ENCODE results near the gene PSEN1.

Gene PSEN1

DNA sequence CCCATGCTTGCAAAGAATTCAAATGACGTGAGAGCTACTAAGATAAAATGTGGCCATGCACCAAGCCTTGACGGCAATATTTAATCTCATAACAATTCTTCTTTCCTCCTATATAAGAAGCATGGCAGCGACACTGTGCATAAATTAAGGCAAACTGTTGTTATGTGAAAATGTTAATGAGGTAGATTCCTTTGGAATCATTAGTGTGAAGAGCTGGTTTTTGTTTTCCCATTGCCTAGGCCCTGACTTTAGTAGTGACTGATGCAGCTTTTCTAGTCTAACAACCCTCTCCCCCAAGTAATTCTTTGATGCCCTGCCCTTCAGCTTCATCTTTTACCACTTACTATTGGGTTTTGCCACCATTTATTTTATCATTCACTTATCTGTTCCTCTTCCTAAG, 10.6 kb upstream of the PSEN1 start:
- Histone ChIP-seq H3K27me3 (ENCODE audit: insufficient read depth, poor library complexity, severe bottlenecking) (no peaks in the 10 kb centered on the region), H3K4me3 (replicated peaks; ENCODE audit: insufficient read depth, low read length) (no peak overlapping the region), H3K27ac (replicated peaks) (no peak overlapping the region)
- TF ChIP-seq GABPA (IDR thresholded peaks at IDR 0.05; ENCODE audit: low read depth) (no peak), SPI1 (IDR thresholded peaks at IDR 0.05; ENCODE audit: borderline replicate concordance, low read depth) (no peak), POLR2AphosphoS5 (IDR thresholded peaks at IDR 0.05; ENCODE audit: low read depth) (no peak), CTCF (IDR thresholded peaks at IDR 0.05; ENCODE audit: insufficient read depth, low read length) (no peak)
- TF ChIP-seq, protein P1, sequence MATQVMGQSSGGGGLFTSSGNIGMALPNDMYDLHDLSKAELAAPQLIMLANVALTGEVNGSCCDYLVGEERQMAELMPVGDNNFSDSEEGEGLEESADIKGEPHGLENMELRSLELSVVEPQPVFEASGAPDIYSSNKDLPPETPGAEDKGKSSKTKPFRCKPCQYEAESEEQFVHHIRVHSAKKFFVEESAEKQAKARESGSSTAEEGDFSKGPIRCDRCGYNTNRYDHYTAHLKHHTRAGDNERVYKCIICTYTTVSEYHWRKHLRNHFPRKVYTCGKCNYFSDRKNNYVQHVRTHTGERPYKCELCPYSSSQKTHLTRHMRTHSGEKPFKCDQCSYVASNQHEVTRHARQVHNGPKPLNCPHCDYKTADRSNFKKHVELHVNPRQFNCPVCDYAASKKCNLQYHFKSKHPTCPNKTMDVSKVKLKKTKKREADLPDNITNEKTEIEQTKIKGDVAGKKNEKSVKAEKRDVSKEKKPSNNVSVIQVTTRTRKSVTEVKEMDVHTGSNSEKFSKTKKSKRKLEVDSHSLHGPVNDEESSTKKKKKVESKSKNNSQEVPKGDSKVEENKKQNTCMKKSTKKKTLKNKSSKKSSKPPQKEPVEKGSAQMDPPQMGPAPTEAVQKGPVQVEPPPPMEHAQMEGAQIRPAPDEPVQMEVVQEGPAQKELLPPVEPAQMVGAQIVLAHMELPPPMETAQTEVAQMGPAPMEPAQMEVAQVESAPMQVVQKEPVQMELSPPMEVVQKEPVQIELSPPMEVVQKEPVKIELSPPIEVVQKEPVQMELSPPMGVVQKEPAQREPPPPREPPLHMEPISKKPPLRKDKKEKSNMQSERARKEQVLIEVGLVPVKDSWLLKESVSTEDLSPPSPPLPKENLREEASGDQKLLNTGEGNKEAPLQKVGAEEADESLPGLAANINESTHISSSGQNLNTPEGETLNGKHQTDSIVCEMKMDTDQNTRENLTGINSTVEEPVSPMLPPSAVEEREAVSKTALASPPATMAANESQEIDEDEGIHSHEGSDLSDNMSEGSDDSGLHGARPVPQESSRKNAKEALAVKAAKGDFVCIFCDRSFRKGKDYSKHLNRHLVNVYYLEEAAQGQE (IDR thresholded peaks at IDR 0.05; ENCODE audit: insufficient replicate concordance, low read depth) = no peak
- DNase-seq (ENCODE audit: low read depth in 1 of 2, low spot score in 1 of 2) = no peak

GRCh38 chr14:73133795-73134194, 2.5 kb upstream of the PSEN1 start:
- no peak overlapping the region for H3K4me3 ChIP-seq (replicated peaks; ENCODE audit: insufficient read depth, low read length)
- no peak for TF ChIP-seq SPI1 (IDR thresholded peaks at IDR 0.05; ENCODE audit: borderline replicate concordance, low read depth)
- TF ChIP-seq GABPA (IDR thresholded peaks at IDR 0.05; ENCODE audit: low read depth) = no peak
- no peak for TF ChIP-seq CTCF (IDR thresholded peaks at IDR 0.05; ENCODE audit: insufficient read depth, low read length)
- TF ChIP-seq, protein P1 (IDR thresholded peaks at IDR 0.05; ENCODE audit: insufficient replicate concordance, low read depth) = no peak
- TF ChIP-seq POLR2AphosphoS5 (IDR thresholded peaks at IDR 0.05; ENCODE audit: low read depth) = no peak
- no peak for DNase-seq (ENCODE audit: low read depth in 1 of 2, low spot score in 1 of 2)
- no peak overlapping the region for H3K27ac ChIP-seq (replicated peaks)
- no peaks in the 10 kb centered on the region for H3K27me3 ChIP-seq (ENCODE audit: insufficient read depth, poor library complexity, severe bottlenecking)

DNA sequence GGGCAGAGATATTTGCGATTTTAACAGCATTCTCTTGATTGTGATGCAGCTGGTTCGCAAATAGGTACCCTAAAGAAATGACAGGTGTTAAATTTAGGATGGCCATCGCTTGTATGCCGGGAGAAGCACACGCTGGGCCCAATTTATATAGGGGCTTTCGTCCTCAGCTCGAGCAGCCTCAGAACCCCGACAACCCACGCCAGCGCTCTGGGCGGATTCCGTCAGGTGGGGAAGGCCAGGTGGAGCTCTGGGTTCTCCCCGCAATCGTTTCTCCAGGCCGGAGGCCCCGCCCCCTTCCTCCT, 271 bp upstream of the PSEN1 start:
- Histone ChIP-seq H3K27me3 (ENCODE audit: insufficient read depth, poor library complexity, severe bottlenecking) (no peaks in the 10 kb centered on the region), H3K4me3 (replicated peaks; ENCODE audit: insufficient read depth, low read length) (peak overlapping the region; percentile 61), H3K27ac (replicated peaks) (peak overlapping the region; percentile 97)
- TF ChIP-seq GABPA (IDR thresholded peaks at IDR 0.05; ENCODE audit: low read depth) (no peak), POLR2AphosphoS5 (IDR thresholded peaks at IDR 0.05; ENCODE audit: low read depth) (no peak), SPI1 (IDR thresholded peaks at IDR 0.05; ENCODE audit: borderline replicate concordance, low read depth) (no peak), CTCF (IDR thresholded peaks at IDR 0.05; ENCODE audit: insufficient read depth, low read length) (no peak)
- TF ChIP-seq, protein P1 (IDR thresholded peaks at IDR 0.05; ENCODE audit: insufficient replicate concordance, low read depth) = no peak
- DNase-seq (ENCODE audit: low read depth in 1 of 2, low spot score in 1 of 2) = no peak

Data from HL-60 (cell line).